Retinal pigment epithelial cell (primary cell): ENCODE data around the gene PIGK.
"Not testable (repeated sequence)": the region's sequence is repeated elsewhere in the genome, so short reads cannot be mapped to it uniquely, and the experiment has no call there.

ENCODE experiments used
- DNase-seq: peaks from one replicate; pipeline ENCODE4 v3.0.0-alpha.2; 2010; ENCODE audit warnings: low read depth
- H3K4me3 ChIP-seq: 2 replicates; pipeline ENCODE4 v1.5.1; 2011; ENCODE audit warnings: mild to moderate bottlenecking, low read length, control low read depth, moderate library complexity
- TF ChIP-seq, protein P1 (sequence below): conservative IDR thresholded peaks from 2 replicates; pipeline ENCODE4 v1.5.1; 2011; ENCODE audit warnings: low read depth, low read length, control low read depth, inconsistent platforms

Gene PIGK

DNA sequence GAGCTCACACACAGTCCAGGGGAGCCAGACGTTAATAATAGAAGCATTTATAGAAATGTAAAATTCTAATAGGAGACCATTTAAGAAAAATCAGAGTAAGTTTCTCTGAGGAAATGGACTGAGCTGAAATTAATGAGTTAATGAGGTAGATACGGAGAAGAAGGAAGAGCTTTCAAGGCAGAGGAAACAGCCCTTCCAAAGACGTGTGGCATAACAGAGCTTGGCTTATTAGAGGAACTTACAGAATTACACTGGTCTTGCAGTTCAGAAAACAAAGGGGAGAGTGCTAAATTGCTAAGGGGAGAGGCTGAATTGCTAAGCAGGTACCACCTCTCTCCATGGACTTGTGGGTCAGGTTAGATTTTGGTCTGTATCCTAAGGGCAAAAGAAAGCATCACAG lies 8.2 kb upstream of the PIGK start:
- no peak for DNase-seq
- TF ChIP-seq, protein P1, sequence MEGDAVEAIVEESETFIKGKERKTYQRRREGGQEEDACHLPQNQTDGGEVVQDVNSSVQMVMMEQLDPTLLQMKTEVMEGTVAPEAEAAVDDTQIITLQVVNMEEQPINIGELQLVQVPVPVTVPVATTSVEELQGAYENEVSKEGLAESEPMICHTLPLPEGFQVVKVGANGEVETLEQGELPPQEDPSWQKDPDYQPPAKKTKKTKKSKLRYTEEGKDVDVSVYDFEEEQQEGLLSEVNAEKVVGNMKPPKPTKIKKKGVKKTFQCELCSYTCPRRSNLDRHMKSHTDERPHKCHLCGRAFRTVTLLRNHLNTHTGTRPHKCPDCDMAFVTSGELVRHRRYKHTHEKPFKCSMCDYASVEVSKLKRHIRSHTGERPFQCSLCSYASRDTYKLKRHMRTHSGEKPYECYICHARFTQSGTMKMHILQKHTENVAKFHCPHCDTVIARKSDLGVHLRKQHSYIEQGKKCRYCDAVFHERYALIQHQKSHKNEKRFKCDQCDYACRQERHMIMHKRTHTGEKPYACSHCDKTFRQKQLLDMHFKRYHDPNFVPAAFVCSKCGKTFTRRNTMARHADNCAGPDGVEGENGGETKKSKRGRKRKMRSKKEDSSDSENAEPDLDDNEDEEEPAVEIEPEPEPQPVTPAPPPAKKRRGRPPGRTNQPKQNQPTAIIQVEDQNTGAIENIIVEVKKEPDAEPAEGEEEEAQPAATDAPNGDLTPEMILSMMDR: no peak
- no peak overlapping the region for H3K4me3 ChIP-seq

DNA sequence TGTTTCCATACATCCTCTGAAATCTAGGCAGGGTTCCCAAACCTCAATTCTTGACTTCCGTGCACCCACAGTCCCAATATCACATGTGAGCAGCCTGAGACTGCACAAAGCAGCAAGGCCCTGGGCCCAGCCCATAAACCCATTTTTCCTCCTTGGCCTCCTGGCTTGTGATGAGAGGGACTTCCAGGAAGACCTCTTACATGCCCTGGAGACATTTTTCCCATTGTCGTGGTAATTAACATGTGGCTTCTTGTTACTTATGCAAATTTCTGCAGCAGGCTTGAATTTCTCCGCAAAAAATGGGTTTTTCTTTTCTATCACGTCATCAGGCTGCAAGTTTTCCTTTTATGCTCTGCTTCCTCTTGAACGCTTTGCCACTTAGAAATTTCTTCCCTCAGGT lies 3.3 kb upstream of the PIGK start:
- no peak for DNase-seq

DNA sequence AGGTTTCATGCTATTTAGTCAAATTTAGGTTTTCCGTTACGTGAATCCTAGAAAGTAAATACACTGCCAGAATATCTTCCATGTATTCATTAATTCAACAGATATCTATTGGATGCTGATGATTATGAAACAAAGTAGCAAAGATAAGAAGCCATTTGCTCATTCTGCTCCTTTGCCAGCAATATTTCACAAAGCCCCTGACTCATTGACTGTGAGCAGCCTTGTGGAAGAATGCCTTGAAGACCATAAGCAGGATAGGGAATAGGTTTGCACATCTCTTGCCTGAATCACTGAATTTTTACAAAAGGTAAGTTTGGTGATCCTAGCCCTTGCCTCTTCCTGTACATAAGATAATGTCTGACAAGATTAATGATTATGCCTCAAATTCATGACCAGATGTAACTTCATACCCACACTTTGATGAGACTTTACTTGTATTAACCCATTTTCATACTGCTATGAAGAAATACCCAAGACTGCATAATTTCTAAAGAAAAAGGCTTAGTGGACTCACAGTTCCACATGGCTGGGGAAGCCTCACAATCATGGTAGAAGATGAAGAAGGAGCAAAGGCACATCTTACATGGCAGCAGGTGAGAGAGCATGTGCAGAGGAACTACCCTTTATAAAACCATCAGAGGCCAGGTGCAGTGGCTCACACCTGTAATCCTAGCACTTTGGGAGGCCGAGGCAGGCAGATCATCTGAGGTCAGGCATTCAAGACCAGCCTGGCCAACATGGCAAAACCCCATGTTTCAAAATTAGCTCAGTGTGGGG lies 1.6 kb upstream of the PIGK start:
- TF ChIP-seq, protein P1: no peak
- peak overlapping the region; percentile 97 for H3K4me3 ChIP-seq
- DNase-seq: no peak

More for the DNA sequence above, 3.3 kb upstream of the PIGK start:
- no peak overlapping the region for H3K4me3 ChIP-seq
- TF ChIP-seq, protein P1: no peak

DNA sequence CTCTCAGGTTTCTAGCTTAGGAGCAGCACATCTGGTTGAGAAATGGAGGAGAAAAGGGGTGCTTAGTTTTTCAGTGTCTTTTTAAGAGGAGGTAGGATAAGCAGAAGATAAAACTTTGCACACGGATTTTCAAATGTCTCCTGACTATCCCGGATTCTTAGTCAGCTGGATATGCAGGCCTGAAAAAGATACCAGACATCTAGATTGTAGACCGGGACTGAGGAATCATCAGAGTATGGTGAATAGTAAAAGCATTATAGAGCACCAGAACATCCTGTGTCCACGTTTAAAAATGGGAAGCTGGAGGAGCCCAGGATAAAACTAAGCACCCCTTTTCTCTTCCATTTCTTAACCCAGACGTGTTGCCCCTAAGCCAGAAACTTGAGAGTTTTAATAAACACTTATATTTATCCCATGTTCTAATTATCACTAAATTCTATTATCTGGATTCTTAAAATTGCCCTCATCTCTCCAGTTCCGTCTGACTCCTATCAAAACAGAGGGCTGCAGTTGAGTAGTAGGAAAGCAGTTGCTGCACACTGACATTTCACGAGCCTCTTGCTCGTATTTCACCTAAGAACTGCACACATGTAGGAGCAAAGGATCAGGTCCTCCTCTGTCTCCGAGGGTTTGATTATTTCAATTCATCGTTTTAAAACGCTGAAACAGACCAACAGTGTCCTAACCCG lies 609 bp downstream of the PIGK start:
- DNase-seq: no peak
- peak overlapping the region; percentile 97 for H3K4me3 ChIP-seq
- TF ChIP-seq, protein P1: no peak

DNA sequence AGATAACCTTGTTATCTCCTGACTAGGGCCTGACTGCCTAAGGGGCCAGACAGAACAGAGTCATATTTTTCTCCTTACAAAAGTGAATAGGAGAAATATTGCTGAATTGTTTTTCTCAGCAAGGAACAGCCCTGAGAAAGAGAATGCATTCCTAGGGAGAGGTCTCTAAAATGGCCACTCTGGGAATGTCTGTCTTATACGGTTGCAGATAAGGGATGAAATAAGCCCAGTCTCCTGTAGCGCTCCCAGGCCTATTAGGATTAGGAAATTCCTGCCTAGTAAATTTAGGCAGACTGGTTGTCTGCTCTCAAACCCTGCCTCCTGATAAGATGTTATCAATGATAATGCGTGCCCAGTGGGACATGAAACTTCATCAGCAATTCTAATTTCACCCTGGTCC lies 15.2 kb downstream of the PIGK start:
- not testable (repeated sequence) for DNase-seq, H3K4me3 ChIP-seq

DNA sequence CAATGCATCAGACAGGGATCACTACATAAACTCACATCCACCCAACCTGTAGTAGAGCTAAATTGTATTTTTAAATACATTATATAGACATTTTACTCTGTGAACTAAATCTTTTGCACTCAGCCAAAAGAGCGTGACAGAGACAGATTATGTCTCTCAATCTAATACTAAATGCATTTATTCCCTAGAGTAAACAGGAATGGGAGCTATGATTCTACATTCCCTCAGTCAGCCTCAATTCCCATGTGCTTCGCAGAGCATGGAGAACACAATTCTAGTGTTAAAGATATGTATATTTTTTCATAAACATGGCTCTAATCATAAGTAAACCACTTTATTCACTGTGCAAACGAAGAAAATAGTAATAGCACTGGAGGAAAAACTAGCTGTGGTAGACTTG lies 16.5 kb downstream of the PIGK start:
- DNase-seq: no peak
- TF ChIP-seq, protein P1: no peak
- no peak overlapping the region for H3K4me3 ChIP-seq

DNA sequence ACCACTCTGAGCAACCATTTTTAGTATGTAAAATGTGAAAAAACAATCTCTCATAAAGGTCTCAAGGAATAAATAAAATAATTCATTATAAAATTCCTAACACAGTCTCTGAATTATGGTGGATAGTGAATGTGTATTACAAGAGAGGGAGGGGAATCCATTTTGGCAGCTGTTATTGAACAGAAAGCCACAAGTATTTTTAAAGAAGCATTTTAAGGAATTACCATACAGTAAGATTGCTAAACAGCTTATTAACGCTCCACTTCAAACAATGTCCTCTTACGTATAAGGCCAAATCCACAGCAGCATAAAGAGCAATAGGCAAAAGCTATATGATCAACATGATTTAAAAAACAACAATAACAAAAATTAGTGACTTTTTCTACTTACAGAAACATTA lies 18.4 kb downstream of the PIGK start:
- DNase-seq: no peak
- no peak overlapping the region for H3K4me3 ChIP-seq
- TF ChIP-seq, protein P1: no peak
